Neural cell (in vitro differentiated cells): ENCODE data around the gene MTMR12. TPM values are rescaled to one million over a fixed set of nuclear protein-coding genes. Genes with fewer than 3 reads are reported as not detected.

Source experiments
- H2AFZ ChIP-seq: fragments of 200-600, 300-800 bp; sonication (generic), shearing (Covaris generic); 2 replicates; pipeline ENCODE4 v1.6.0; 2014; ENCODE audit warnings: low read depth, mild to moderate bottlenecking, antibody characterized with exemption, low read length, moderate library complexity
- H3F3A ChIP-seq: fragments of 200-600 bp; shearing (Covaris generic); 2 replicates; pipeline ENCODE4 v1.6.1; 2016; ENCODE audit warnings: mild to moderate bottlenecking, moderate library complexity, mixed read lengths, antibody characterized with exemption, low read length; ENCODE audit not compliant: insufficient read depth, poor library complexity, severe bottlenecking
- H3K27ac ChIP-seq: fragments of 200-600, 300-800 bp; sonication (generic), shearing (Covaris generic); 2 replicates; pipeline ENCODE4 v1.5.1; 2014; ENCODE audit warnings: mild to moderate bottlenecking, low read length, moderate library complexity
- H3K27me3 ChIP-seq: fragments of 300-800, 200-600 bp; sonication (generic), shearing (Covaris generic); 2 replicates; pipeline ENCODE4 v1.6.0; 2014; ENCODE audit warnings: mild to moderate bottlenecking, low read depth, low read length, moderate library complexity; ENCODE audit not compliant: insufficient read depth
- H3K36me3 ChIP-seq: fragments of 300-800, 200-600 bp; sonication (generic), shearing (Covaris generic); 2 replicates; pipeline ENCODE4 v1.5.1; 2014; ENCODE audit warnings: mild to moderate bottlenecking, antibody characterized with exemption, low read length, moderate library complexity; ENCODE audit not compliant: insufficient read depth
- H3K4me2 ChIP-seq: fragments of 300-800, 200-600 bp; sonication (generic), shearing (Covaris generic); 2 replicates; pipeline ENCODE4 v1.6.0; 2014; ENCODE audit warnings: mild to moderate bottlenecking, low read length
- H3K4me3 ChIP-seq: fragments of 300-800, 200-600 bp; sonication (generic), shearing (Covaris generic); 2 replicates; pipeline ENCODE4 v1.5.1; 2014; ENCODE audit warnings: mild to moderate bottlenecking, low read length, moderate library complexity
- H3K79me2 ChIP-seq: fragments of 200-600 bp; shearing (Covaris generic); replicated peaks from 2 replicates; pipeline ENCODE4 v1.6.0; 2014; ENCODE audit warnings: mild to moderate bottlenecking, low read length, moderate library complexity; ENCODE audit not compliant: insufficient read depth
- H3K9ac ChIP-seq: fragments of 300-800, 200-600 bp; sonication (generic), shearing (Covaris generic); 2 replicates; pipeline ENCODE4 v1.6.1; 2016; ENCODE audit warnings: mild to moderate bottlenecking, low read length, mixed read lengths
- H3K9me2 ChIP-seq: fragments of 200-600 bp; shearing (Covaris generic); 2 replicates; pipeline ENCODE4 v1.6.1; 2016; ENCODE audit warnings: mild to moderate bottlenecking, low read length, mixed read lengths; ENCODE audit not compliant: insufficient read depth
- H3K9me3 ChIP-seq: fragments of 200-600, 300-800 bp; sonication (generic), shearing (Covaris generic); 2 replicates; pipeline ENCODE4 v1.6.1; 2016; ENCODE audit warnings: mild to moderate bottlenecking, mixed run types, low read length, moderate library complexity, mixed read lengths
- H4K20me1 ChIP-seq: fragments of 200-600 bp; shearing (Covaris generic); 2 replicates; pipeline ENCODE4 v1.6.1; 2016; ENCODE audit warnings: mild to moderate bottlenecking, mixed run types; ENCODE audit not compliant: insufficient read depth
- CTCF ChIP-seq: fragments of 450-650 bp; IDR thresholded peaks from 2 replicates; pipeline ENCODE4 v1.5.1; 2014; ENCODE audit warnings: antibody characterized with exemption, mild to moderate bottlenecking, moderate library complexity; ENCODE audit not compliant: poor library complexity, severe bottlenecking
- EP300 ChIP-seq: fragments of 450-650 bp; conservative IDR thresholded peaks from 2 replicates; pipeline ENCODE4 v1.6.1; 2014; ENCODE audit warnings: antibody characterized with exemption, mild to moderate bottlenecking, moderate library complexity; ENCODE audit not compliant: poor library complexity, severe bottlenecking
- EZH2 ChIP-seq: fragments of 200-600, 300-800 bp; shearing (Covaris generic), sonication (generic); IDR thresholded peaks from 2 replicates; pipeline ENCODE4 v1.6.1; 2014; ENCODE audit warnings: antibody characterized with exemption, low read length, borderline replicate concordance, mild to moderate bottlenecking; ENCODE audit not compliant: insufficient read depth, poor library complexity, severe bottlenecking
- MXI1 ChIP-seq: fragments of 450-650 bp; conservative IDR thresholded peaks from 2 replicates; pipeline ENCODE4 v1.6.1; 2014; ENCODE audit warnings: antibody characterized with exemption, mild to moderate bottlenecking; ENCODE audit not compliant: poor library complexity, severe bottlenecking
- POLR2AphosphoS5 ChIP-seq: IDR thresholded peaks from 2 replicates; pipeline ENCODE4 v1.6.1; 2012
- RAD21 ChIP-seq: fragments of 450-650 bp; conservative IDR thresholded peaks from 2 replicates; pipeline ENCODE4 v1.6.1; 2014; ENCODE audit warnings: antibody characterized with exemption, mild to moderate bottlenecking, moderate library complexity
- REST ChIP-seq: IDR thresholded peaks from 2 replicates; pipeline ENCODE4 v1.6.1; 2012; ENCODE audit warnings: borderline replicate concordance
- SMC3 ChIP-seq: fragments of 450-650 bp; conservative IDR thresholded peaks from 2 replicates; pipeline ENCODE4 v1.6.1; 2014; ENCODE audit warnings: antibody characterized with exemption, mild to moderate bottlenecking, moderate library complexity; ENCODE audit not compliant: poor library complexity
- TAF1 ChIP-seq: IDR thresholded peaks from 2 replicates; pipeline ENCODE4 v1.6.1; 2012; ENCODE audit warnings: low read depth
- polyA plus RNA-seq: library from polyadenylated mRNA; depleted of rRNA; stranded (reverse); fragments of >200 nt; gene quantifications from 2 replicates; pipeline ENCODE4 v1.2.3, GENCODE V29; 2014

MTMR12 gene
- polyA plus RNA-seq, 1 donor from 2014 or later, result 13.5 TPM

- H3K27me3 ChIP-seq, result no peaks in the 10 kb centered on the region
- no peak overlapping the region for H3K9ac ChIP-seq
- H3K9me3 ChIP-seq, result no peaks in the 10 kb centered on the region
- no peaks in the 10 kb centered on the region for H4K20me1 ChIP-seq
- H3K79me2 ChIP-seq, result no peaks in the 10 kb centered on the region
- no peak overlapping the region for H3K4me3 ChIP-seq
- no peak overlapping the region for H3K4me2 ChIP-seq
- no peak overlapping the region for H3K27ac ChIP-seq
- no peak overlapping the region for H2AFZ ChIP-seq
- no peak for TF ChIP-seq SMC3
- TF ChIP-seq REST, result no peak
- no peak for TF ChIP-seq RAD21
- no peak for TF ChIP-seq CTCF
- TF ChIP-seq EP300, result no peak
- no peak for TF ChIP-seq MXI1
- no peak for TF ChIP-seq POLR2AphosphoS5
- TF ChIP-seq TAF1, result no peak
- TF ChIP-seq EZH2, result no peak
- no peaks in the 10 kb centered on the region for H3F3A ChIP-seq
- H3K36me3 ChIP-seq, result peaks cover 4% of the 10 kb centered on the region
- H3K9me2 ChIP-seq, result no peaks in the 10 kb centered on the region
These were observed 82.2 kb downstream of the MTMR12 start for GRCh38 chr5:32230356-32231099.

GRCh38 chr5:32229586-32229985, 83.2 kb downstream of the MTMR12 start:
- Histone ChIP-seq H3K27me3 (no peaks in the 10 kb centered on the region), H3K79me2 (no peaks in the 10 kb centered on the region), H3K27ac (no peak overlapping the region), H4K20me1 (no peaks in the 10 kb centered on the region), H2AFZ (no peak overlapping the region), H3F3A (no peaks in the 10 kb centered on the region), H3K9me2 (no peaks in the 10 kb centered on the region), H3K4me3 (no peak overlapping the region), H3K36me3 (peaks cover 4% of the 10 kb centered on the region), H3K9ac (no peak overlapping the region), H3K9me3 (no peaks in the 10 kb centered on the region), H3K4me2 (no peak overlapping the region)
- TF ChIP-seq EP300, result no peak
- TF ChIP-seq RAD21, result no peak
- no peak for TF ChIP-seq SMC3
- no peak for TF ChIP-seq REST
- no peak for TF ChIP-seq EZH2
- no peak for TF ChIP-seq MXI1
- TF ChIP-seq CTCF, result no peak
- TF ChIP-seq POLR2AphosphoS5, result no peak
- TF ChIP-seq TAF1, result no peak
